ENCODE results near the gene IFT88.
"Not testable (repeated sequence)": the region's sequence is repeated elsewhere in the genome, so short reads cannot be mapped to it uniquely, and the experiment has no call there.

IFT88 gene

DNA sequence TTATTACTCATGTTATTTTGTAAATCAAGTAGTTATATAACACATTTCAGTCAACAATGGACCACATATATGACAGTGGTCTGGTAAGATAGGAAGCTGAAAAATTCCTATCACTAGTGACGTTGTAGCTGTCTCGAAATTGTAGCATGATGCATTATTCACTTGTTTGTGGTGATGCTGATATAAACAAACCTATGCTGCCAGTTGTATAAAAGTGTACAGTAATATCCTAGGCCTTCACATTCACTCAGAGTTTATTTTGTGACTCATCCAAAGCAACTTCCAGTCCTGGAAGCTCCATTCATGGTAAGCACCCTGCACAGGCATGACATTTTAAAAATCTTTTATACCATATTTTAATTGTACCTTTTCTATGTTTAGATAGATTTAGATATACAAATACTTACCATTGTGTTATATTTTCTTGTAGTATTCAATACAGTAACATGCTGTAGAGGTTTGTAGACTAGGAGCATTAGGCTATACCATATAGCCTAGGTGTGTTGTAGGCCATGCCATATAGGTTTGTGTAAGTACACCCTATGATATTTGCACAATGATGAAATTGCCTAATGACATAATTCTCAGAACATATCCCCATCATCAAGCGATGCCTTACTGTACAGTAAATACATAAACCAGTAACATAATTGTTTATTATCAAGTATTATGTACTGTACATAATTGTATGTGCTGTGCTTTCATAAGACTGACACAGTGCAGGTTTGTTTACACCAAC, 49.3 kb downstream of the IFT88 start:
- no peak for DNase-seq (ENCODE audit: low read depth in 2 of 3, low spot score in 2 of 3)

GRCh38 chr13:20623000-20623399, 56.0 kb downstream of the IFT88 start:
- DNase-seq (ENCODE audit: low read depth in 2 of 3, low spot score in 2 of 3): no peak

- no peak for DNase-seq (ENCODE audit: low read depth in 2 of 3, low spot score in 2 of 3)
These were observed 57.3 kb downstream of the IFT88 start for GRCh38 chr13:20624213-20624612.

DNA sequence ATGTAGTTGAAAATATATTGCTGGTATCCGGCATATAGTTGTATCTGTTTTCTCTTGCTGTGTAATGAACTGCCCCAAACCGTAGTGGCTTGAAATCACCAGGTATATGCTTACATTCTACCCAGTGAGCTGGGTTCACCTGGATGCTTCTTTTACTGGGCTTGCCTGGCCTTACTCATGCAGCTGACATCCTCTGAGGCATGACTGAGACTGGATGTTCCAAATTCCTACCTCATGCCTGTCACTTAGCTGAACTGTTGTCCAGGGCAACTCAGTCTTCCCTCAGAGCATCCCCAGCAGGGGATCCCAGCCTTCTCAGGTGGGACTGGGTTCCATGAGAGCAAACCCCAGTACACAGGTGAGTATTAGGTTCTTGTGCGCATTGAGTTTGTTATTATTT, 66.8 kb downstream of the IFT88 start:
- no peak for DNase-seq (ENCODE audit: low read depth in 2 of 3, low spot score in 2 of 3)

DNA sequence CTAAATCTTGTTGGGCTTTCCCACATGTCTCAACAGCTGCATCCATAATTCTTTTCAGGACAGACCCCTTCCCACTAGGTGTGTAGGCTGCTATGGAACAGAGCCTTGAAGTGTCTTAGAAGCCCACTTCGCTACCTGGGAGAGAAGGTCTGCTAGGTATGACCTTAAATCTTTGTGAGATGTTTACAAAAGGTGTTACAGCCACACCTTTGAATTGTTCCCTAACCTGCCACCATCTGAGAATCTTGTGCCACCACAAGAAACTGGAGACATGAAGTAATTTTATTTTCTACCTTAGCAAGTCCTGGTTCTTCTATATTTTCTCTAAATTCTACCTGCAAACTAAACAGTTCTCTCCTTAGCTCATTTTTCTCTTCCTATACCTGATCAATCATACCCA, 69.1 kb downstream of the IFT88 start:
- DNase-seq (ENCODE audit: low read depth in 2 of 3, low spot score in 2 of 3): no peak

GRCh38 chr13:20637811-20638210, 70.9 kb downstream of the IFT88 start:
- no peak for DNase-seq (ENCODE audit: low read depth in 2 of 3, low spot score in 2 of 3)

DNA sequence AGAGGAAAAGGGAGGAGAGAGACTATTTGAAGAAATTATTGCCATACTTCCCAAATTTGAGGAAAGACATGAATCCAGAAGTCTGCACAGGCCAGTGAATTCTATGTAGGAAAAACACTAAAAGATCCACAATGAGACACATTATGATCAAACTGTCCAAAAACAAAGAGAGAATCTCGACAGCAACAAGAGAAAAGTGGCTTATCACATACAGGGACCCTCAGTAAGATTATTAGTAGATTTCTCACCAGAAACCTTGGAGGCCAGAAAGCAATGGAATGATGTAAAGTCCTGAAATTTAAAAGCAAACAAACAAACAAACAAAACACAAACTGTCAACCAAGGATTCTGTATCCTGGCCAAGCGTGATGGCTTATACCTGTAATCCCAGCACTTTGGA, 80.8 kb downstream of the IFT88 start:
- no peak for DNase-seq (ENCODE audit: low read depth in 2 of 3, low spot score in 2 of 3)

- DNase-seq (ENCODE audit: low read depth in 2 of 3, low spot score in 2 of 3): no peak
These were observed 86.0 kb downstream of the IFT88 start for GRCh38 chr13:20652946-20653345.

GRCh38 chr13:20654156-20654555, 87.2 kb downstream of the IFT88 start:
- no peak for DNase-seq (ENCODE audit: low read depth in 2 of 3, low spot score in 2 of 3)

- no peak for DNase-seq (ENCODE audit: low read depth in 2 of 3, low spot score in 2 of 3)
These were observed 91.6 kb downstream of the IFT88 start for GRCh38 chr13:20658451-20659040.

DNA sequence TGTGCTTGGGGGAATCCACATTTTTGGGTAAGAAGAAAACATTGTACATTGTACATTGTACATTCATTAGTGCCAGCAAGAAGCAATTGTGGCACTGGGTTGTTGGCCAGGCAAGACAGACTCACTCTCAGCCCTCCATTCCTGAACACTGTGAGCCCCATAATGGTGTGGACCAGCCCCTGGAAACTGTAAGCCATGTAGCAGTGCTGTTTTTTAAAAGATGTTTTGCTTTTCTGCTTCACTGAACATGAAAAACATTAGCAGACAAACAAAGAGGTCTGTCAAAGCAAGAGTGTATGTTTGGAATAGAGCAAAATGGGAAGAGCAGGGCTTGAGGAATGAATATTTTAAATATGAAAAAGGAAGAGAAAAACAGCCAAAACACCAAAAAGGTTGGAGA, 97.4 kb downstream of the IFT88 start:
- DNase-seq (ENCODE audit: low read depth in 2 of 3, low spot score in 2 of 3): no peak

- no peak for DNase-seq (ENCODE audit: low read depth in 2 of 3, low spot score in 2 of 3)
These were observed 100.0 kb downstream of the IFT88 start for GRCh38 chr13:20666948-20667347.

DNA sequence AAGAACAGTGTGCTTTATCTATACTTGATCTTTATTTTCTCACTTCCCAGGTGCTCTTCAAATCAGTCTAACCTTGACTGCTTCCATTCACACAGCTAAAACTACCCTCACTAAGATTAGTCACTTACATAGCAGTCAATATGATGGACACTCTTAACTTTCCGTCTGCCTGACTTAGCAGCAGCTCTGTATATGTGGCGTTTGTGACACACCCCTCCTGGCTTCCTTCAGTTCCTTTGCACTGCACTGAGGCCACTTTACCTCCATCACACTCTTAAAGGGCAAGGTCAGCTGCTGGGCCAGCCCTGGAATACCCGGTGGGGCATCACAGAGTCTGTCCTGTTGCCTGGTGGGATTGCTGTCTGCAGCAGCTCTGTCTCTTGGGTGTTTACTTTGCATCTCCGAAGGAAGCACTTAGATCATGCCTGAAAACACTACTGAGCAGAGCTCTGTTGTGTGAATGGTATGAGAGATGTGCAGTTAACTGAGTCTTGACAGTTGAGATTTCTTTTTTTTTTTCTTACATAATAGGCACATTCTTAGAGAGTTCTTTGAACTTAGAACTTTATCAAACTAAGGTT, 101.0 kb downstream of the IFT88 start:
- DNase-seq (ENCODE audit: low read depth in 2 of 3, low spot score in 2 of 3): no peak

DNA sequence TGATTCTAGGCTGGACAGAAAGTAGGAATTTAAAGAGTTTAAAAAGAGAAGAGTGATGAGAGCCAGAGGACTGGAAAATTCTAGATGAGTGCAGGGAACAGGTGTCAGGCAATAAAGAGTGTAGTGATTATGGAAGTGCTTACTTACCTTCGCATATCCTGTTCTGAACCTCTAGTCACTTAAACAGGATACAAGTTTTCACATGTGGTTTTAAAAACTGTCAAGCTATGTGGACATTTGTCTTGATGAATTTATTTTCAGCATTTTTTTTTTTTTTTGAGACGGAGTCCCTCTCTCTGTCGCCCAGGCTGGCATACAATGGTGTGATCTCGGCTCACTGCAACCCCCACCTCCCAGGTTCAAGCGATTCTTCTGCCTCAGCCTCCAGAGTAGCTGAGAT, 102.2 kb downstream of the IFT88 start:
- DNase-seq (ENCODE audit: low read depth in 2 of 3, low spot score in 2 of 3): no peak

GRCh38 chr13:20671789-20672188, 104.8 kb downstream of the IFT88 start:
- no peak for DNase-seq (ENCODE audit: low read depth in 2 of 3, low spot score in 2 of 3)

- no peak for DNase-seq (ENCODE audit: low read depth in 2 of 3, low spot score in 2 of 3)
These were observed 105.8 kb downstream of the IFT88 start for GRCh38 chr13:20672772-20673171.

DNA sequence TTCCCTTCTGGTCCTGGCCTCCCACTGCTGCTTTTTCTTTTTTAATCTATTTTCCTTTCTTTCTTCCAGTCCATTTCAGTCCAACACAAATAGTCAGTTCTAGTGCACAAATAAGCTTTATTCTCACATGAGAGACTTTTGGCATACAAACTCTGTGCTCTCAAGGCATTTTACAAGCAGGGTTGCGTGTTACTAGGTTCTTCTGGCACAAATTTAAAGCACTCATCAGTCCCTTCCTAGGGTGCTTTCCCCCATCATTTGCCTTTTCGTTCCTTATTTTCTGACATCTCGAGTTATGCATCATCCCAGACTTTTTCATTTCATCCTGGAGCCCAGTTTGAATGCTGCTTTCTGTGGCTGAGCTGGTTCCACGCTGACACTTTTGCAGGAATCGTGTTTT, 106.8 kb downstream of the IFT88 start:
- no peak for DNase-seq (ENCODE audit: low read depth in 2 of 3, low spot score in 2 of 3)

- no peak for DNase-seq (ENCODE audit: low read depth in 2 of 3, low spot score in 2 of 3)
These were observed 109.3 kb downstream of the IFT88 start for GRCh38 chr13:20676213-20676612.

- not testable (repeated sequence) for DNase-seq (ENCODE audit: low read depth in 2 of 3, low spot score in 2 of 3)
These were observed 111.6 kb downstream of the IFT88 start for GRCh38 chr13:20678606-20679005.

DNA sequence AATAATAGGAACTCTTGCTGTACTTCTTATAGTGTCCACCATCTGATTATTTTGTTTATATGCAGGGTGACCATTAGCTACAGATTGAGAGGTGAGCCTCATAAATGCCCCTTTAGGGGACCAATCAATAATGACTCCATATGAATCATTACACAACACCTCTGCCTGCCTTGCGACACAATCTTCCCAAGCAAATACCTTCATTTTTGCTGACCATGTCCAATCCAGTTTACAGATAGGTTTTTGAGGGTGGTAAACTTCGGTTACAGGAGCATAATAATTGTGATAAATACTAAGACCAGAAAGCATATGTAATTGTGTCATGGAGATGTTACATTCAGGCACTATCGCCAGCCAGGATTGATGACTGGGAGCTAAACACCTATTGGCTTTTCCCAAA, 112.9 kb downstream of the IFT88 start:
- no peak for DNase-seq (ENCODE audit: low read depth in 2 of 3, low spot score in 2 of 3)

- DNase-seq (ENCODE audit: low read depth in 2 of 3, low spot score in 2 of 3): no peak
These were observed 113.6 kb downstream of the IFT88 start for GRCh38 chr13:20680416-20681080.

GRCh38 chr13:20681481-20681880, 114.5 kb downstream of the IFT88 start:
- DNase-seq (ENCODE audit: low read depth in 2 of 3, low spot score in 2 of 3): not testable (repeated sequence)

All from activated CD8-positive, alpha-beta memory T cell treated with anti-CD3 and anti-CD28 coated beads for 48 hours (primary cell).